ENCODE results near the gene C1GALT1.
A peak's percentile ranks its signal among the peaks of the same experiment; 100 is the strongest.
"Not testable (repeated sequence)": the region's sequence is repeated elsewhere in the genome, so short reads cannot be mapped to it uniquely, and the experiment has no call there.

C1GALT1 gene

GRCh38 chr7:7237201-7237977, 55.0 kb downstream of the C1GALT1 start:
- no peak for DNase-seq (ENCODE audit: low read depth)

GRCh38 chr7:7237978-7238267, 55.6 kb downstream of the C1GALT1 start:
- no peak for DNase-seq (ENCODE audit: low read depth)

- DNase-seq (ENCODE audit: low read depth): no peak
These were observed 57.0 kb downstream of the C1GALT1 start for GRCh38 chr7:7239346-7239745.

DNA sequence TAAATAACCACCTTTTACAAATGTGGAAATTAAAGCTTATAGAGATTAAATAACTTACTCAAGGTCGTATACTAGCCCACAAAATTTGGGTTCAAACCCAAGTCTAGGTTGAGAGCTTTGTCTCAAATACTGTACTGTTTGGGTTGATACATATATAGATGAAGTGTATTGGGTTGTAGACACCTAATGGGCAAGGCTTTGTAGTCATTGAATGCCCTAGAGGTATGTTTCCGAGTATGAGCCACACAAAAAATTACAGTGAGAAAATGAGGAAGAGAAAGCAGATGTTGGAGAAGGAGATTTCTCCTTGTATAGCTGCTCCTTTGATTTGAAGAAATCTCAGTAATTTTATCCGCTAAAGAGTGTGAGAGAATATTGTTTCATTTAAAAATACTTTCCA, 60.6 kb downstream of the C1GALT1 start:
- DNase-seq (ENCODE audit: low read depth): no peak

DNA sequence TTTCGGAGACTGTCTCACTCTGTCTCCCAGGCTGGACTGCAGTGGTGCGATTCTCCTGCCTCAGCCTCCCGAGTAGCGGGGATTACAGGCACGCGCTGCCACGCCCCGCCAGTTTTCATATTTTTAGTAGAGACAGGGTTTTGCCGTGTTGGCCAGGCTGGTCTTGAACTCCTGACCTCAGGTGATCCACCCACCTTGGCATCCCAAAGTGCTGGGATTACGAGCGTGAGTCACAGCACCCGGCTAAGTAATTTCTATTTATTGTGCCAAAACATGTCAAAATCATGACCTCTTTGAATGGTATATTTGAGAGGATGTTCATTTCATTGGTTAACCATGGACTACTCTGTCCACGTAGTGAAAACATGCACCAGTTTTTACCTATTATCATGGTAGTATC, 62.9 kb downstream of the C1GALT1 start:
- not testable (repeated sequence) for DNase-seq (ENCODE audit: low read depth)

DNA sequence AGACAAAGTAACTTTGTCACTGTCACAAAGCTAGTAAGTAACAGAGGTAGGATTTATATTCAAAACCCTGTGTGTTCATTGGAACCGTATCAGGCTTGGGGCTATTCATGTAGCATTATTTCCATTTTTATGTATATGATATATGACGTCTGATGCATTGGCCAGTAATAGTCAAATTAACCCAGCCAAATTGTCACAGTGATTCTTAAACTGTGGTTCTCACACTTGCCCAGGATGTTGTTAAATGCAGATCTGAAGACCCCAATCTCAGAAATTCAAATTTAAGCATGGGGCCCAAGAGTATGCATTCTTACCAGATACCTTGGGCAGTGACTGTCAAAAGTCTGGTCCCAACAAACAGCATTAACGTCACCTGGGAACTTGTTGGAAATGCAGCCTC, 63.9 kb downstream of the C1GALT1 start:
- DNase-seq (ENCODE audit: low read depth): no peak

- no peak for DNase-seq (ENCODE audit: low read depth)
These were observed 65.3 kb downstream of the C1GALT1 start for GRCh38 chr7:7247658-7248057.

DNA sequence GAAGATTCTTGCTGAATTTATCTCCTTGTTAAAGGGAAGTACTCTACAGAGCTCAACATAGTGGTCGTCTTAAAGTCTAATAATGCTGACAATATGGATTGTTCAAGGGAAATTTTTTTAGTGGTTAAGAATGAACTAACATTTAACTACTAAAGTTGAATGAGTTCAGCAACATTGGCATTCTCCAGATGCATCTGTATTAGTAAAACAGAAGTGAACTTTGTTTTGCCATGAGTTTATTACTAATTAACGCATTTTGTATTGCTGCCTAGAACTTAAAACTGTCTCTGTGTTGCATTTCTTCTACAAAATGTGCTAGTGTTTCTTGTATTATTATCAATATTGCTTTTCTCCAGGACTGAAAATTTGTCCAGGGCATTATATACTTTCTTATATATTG, 67.5 kb downstream of the C1GALT1 start:
- no peak for DNase-seq (ENCODE audit: low read depth)

DNA sequence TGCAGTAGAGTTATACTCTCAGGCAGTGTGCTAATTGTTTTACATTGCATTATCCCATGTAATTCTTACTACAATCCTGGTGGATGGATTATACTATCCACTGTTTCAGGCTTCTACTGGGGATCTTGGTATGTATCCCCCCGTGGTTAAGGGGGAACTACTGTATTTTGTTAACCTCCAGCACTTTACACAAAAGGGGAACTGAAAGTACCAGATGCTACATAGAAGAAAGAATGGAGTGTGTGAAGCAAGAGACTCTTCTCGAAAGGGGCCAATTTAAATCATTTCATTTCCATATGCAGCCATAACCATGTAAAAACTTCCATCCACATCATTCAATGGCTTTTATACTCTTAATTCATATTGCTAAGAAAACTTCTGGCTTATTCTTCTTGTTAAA, 69.4 kb downstream of the C1GALT1 start:
- DNase-seq (ENCODE audit: low read depth): no peak

DNA sequence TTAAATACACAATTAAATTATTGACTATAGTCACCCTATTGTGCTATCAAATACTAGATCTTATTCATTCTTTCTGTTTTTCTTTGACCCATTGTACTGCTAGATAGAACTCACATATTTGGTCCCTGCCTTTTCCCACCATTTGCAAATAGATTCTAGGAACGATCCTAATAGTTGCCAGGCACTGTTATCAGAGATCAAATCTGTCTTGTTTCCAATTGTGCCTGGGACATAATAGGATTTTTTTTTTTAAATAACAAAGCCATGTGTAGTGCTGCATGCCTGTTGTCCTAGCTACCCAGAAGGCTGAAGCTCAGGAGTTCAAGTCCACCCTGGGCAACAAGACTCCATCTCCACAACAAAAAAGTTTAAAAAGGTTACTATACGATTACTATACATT, 72.0 kb downstream of the C1GALT1 start:
- no peak for DNase-seq (ENCODE audit: low read depth)

- no peak for DNase-seq (ENCODE audit: low read depth)
These were observed 72.6 kb downstream of the C1GALT1 start for GRCh38 chr7:7254908-7255307.

DNA sequence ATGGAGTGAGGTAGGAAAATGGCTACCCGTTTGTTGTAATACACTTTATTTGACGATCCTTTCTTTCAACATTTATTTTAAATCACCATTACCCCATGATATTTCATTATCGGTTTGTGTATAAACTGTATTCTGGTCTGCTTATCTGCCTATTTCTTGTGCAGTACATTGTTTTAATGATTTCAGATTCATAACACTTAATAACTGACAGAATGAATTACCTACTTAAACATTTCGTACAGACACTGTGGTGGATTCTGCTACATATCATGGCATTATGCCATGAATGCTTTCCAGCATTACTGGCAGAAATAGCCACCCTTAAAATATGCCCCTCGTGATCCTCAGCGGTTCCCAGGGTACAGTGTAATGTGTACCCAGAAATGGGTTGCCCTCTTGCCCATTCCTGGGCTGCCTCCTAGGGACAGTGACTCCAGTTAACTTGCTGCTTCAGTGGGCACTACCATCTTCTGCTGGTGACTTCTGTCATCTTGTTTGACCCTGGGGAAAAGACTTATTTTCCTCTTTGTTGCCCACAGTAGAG, 74.5 kb downstream of the C1GALT1 start:
- DNase-seq (ENCODE audit: low read depth): no peak

- DNase-seq (ENCODE audit: low read depth): peak; percentile 56
These were observed 75.8 kb downstream of the C1GALT1 start for GRCh38 chr7:7257899-7258692.

DNA sequence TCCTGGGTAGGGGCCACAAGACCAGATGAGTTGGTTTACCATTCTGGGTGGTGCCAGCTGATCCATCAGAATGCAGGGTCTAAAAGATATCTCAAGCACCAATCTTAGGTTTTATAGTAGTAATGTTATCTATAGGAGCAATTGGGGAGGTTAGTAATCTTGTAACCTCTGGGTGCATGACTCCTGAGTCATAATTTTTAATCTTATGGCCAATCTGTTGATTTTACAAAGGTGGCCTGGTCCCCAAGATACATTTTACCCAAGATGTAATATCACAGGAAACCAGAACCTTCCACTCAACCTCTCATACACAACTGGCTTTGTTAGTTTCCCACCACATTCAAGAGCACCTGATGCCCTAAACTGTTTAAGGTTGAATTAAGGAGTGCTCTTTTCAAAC, 79.5 kb downstream of the C1GALT1 start:
- DNase-seq (ENCODE audit: low read depth): no peak

- DNase-seq (ENCODE audit: low read depth): no peak
These were observed 81.2 kb downstream of the C1GALT1 start for GRCh38 chr7:7263297-7264230.

GRCh38 chr7:7264306-7265040, 82.1 kb downstream of the C1GALT1 start:
- no peak for DNase-seq (ENCODE audit: low read depth)

- DNase-seq (ENCODE audit: low read depth): peak; percentile 23
These were observed 83.0 kb downstream of the C1GALT1 start for GRCh38 chr7:7265081-7266075.

DNA sequence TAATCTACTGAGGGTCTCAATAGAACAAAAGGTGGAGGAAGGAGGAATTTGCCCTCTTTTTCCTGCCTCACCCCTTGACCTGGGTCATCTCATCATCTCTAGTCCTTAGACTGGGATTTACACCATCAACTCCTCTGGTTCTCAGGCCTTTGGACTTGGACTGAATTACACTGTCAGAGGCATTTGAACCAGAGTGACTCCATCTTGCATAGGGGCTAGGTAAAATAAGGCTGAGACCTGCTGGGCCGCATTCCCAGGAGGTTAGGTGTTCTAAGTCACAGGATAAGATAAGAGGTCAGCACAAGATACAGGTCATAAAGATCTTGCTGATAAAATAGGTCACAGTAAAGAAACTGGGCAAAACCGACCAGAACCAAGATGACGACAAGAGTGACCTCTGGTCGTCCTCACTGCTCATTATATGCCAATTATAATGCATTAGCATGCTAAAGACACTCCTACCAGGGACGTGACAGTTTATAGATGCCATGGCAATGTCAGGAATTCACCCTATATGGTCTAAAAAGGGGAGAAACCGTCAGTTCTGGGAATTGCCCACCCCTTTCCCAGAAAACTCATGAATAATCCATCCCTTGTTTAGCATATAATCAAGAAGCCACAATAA, 84.0 kb downstream of the C1GALT1 start:
- DNase-seq (ENCODE audit: low read depth): no peak

DNA sequence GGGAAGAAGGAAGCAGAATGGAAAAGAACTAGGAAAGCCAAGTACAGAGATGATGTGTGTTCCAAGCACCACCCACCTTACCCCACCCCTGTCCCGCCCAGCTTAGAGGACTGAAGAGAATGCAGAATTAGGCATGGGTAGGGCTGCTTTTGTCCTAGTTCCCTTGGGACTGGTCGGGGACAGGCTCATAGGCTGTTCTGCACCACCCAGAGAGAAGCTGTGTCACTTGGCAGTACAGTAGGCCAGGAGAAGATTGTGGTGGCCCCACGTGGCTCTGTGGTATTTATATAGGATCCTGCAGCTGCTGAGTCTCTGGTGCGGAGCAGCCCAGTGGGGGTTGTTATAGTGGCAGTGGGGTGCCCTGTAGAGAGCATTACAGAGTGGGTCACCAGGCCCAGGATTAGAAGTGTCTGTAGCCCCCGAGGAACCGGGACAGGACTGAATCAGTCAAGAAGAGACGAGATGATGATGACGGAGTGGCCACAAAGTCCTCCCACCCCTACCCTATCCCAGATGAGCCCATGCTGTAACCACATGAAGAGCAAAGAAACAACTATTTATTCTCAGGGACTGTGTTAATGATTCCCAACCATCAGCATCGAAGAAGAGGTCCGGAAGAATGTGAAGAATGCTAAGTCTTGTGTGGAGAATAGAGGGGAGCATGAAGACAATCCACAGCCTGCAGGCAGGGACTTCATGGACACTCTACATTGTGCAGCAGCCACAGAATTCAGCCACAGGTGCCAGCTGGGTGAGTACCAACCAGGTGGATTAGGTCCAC, 88.9 kb downstream of the C1GALT1 start:
- DNase-seq (ENCODE audit: low read depth): no peak

All from iris pigment epithelial cell (primary cell).